H1 (cell line): ENCODE measurements around the gene SRSF1.

Source experiments
- BACH1 ChIP-seq: IDR thresholded peaks from 2 replicates; pipeline ENCODE4 v1.6.1; 2012; ENCODE audit warnings: low read length, improper control_type of control experiment
- CHD1 ChIP-seq: IDR thresholded peaks from 2 replicates; pipeline ENCODE4 v1.6.1; 2012; ENCODE audit warnings: low read depth, low read length, improper control_type of control experiment
- EP300 ChIP-seq, 2 experiments: IDR thresholded peaks; 1 replicate in 1 of 2; 2 replicates in 1 of 2; pipeline ENCODE4 v1.6.1; 2011 to 2012; ENCODE audit warnings: low read depth in 2 of 2, low read length in 2 of 2, mild to moderate bottlenecking in 2 of 2, borderline replicate concordance in 1 of 2, inconsistent platforms in 1 of 2, moderate library complexity in 1 of 2
- RAD21 ChIP-seq, 2 experiments: IDR thresholded peaks in 1 of 2; conservative IDR thresholded peaks in 1 of 2; 2 replicates each; pipeline ENCODE4 v1.6.1; 2011; ENCODE audit warnings: low read depth in 2 of 2, low read length in 2 of 2, improper control_type of control experiment in 1 of 2, inconsistent platforms in 1 of 2, mild to moderate bottlenecking in 1 of 2, moderate library complexity in 1 of 2
- RFX5 ChIP-seq: IDR thresholded peaks from 2 replicates; pipeline ENCODE4 v1.6.1; 2011; ENCODE audit warnings: low read depth, low read length, improper control_type of control experiment, borderline replicate concordance
- SIN3A ChIP-seq, 2 experiments: IDR thresholded peaks in 1 of 2; conservative IDR thresholded peaks in 1 of 2; 2 replicates each; pipeline ENCODE4 v1.6.1; 2011 to 2012; ENCODE audit warnings: low read length in 2 of 2, improper control_type of control experiment in 1 of 2, low read depth in 1 of 2, mild to moderate bottlenecking in 1 of 2
- TBP ChIP-seq: IDR thresholded peaks from 2 replicates; pipeline ENCODE4 v1.6.1; 2011; ENCODE audit warnings: low read depth, low read length, improper control_type of control experiment
- TF ChIP-seq, protein P1 (sequence below), 3 experiments: IDR thresholded peaks; 1 replicate in 2 of 3; 2 replicates in 1 of 3; pipeline versions ENCODE4 v1.5.1 to v1.6.1; 2011; ENCODE audit warnings: low read length in 3 of 3, mild to moderate bottlenecking in 3 of 3, inconsistent platforms in 2 of 3, low read depth in 1 of 3, moderate library complexity in 1 of 3; ENCODE audit not compliant: insufficient read depth in 1 of 3; ENCODE audit errors: control extremely low read depth in 1 of 3
- TF ChIP-seq, protein P2 (sequence below): IDR thresholded peaks from 2 replicates; pipeline ENCODE4 v1.6.1; 2011; ENCODE audit warnings: low read depth, mild to moderate bottlenecking, low read length; ENCODE audit not compliant: insufficient read depth
- TF ChIP-seq, protein P3 (sequence below): IDR thresholded peaks from 2 replicates; pipeline ENCODE4 v1.6.1; 2012; ENCODE audit warnings: inconsistent platforms

DNA sequence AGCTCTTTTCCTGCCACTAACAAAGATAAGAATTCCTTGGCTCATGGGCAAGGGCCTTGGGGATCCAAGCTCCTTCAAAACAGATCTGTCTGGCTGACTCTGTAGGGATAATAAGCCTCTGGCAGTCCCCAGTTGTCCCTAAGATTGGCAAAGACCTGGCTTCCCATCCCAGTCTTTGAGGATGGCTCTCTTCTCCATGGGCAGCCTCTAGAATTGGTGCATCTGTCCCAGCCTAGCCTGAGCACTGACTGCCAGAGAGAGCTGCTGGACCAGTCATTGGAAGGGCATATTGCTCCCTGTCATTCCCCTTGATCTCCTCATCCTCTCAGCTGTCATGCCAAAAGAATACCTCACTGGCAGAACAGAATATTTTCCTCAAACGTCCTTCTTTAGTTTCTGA is 38.6 kb downstream of the SRSF1 start:
- TF ChIP-seq, protein P1, sequence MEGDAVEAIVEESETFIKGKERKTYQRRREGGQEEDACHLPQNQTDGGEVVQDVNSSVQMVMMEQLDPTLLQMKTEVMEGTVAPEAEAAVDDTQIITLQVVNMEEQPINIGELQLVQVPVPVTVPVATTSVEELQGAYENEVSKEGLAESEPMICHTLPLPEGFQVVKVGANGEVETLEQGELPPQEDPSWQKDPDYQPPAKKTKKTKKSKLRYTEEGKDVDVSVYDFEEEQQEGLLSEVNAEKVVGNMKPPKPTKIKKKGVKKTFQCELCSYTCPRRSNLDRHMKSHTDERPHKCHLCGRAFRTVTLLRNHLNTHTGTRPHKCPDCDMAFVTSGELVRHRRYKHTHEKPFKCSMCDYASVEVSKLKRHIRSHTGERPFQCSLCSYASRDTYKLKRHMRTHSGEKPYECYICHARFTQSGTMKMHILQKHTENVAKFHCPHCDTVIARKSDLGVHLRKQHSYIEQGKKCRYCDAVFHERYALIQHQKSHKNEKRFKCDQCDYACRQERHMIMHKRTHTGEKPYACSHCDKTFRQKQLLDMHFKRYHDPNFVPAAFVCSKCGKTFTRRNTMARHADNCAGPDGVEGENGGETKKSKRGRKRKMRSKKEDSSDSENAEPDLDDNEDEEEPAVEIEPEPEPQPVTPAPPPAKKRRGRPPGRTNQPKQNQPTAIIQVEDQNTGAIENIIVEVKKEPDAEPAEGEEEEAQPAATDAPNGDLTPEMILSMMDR (IDR thresholded peaks at IDR 0.05; ENCODE audit: control extremely low read depth in 1 of 3, insufficient read depth in 1 of 3, low read depth in 1 of 3, low read length in 3 of 3), result no peak
- TF ChIP-seq, protein P2, sequence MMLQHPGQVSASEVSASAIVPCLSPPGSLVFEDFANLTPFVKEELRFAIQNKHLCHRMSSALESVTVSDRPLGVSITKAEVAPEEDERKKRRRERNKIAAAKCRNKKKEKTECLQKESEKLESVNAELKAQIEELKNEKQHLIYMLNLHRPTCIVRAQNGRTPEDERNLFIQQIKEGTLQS, result no peak
- TF ChIP-seq TBP, result no peak
- TF ChIP-seq CHD1, result no peak
- no peak for TF ChIP-seq RAD21 (IDR thresholded peaks at IDR 0.05 in 1 of 2, conservative IDR thresholded peaks at IDR 0.05 in 1 of 2; ENCODE audit: low read depth in 2 of 2, low read length in 2 of 2)
- no peak for TF ChIP-seq SIN3A (conservative IDR thresholded peaks at IDR 0.05 in 1 of 2, IDR thresholded peaks at IDR 0.05 in 1 of 2; ENCODE audit: low read depth in 1 of 2, low read length in 2 of 2)
- no peak for TF ChIP-seq RFX5
- no peak for TF ChIP-seq EP300 (IDR thresholded peaks at IDR 0.05; ENCODE audit: borderline replicate concordance in 1 of 2, low read depth in 2 of 2, low read length in 2 of 2)
- TF ChIP-seq BACH1, result no peak
- TF ChIP-seq, protein P3, sequence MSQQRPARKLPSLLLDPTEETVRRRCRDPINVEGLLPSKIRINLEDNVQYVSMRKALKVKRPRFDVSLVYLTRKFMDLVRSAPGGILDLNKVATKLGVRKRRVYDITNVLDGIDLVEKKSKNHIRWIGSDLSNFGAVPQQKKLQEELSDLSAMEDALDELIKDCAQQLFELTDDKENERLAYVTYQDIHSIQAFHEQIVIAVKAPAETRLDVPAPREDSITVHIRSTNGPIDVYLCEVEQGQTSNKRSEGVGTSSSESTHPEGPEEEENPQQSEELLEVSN, result no peak
